Ovary (tissue), 9 donors: ENCODE data around the gene DOK3. TPM values are rescaled to one million over a fixed set of nuclear protein-coding genes. Genes with fewer than 3 reads are reported as not detected.
A peak's percentile ranks its signal among the peaks of the same experiment; 100 is the strongest.

Experiments
- DNase-seq, 5 donors: peaks; one replicate each; pipeline ENCODE4 v3.0.0-alpha.2; 2019 to 2020
- H3K27ac ChIP-seq, 2 donors: fragments of 200-600 bp; one replicate each; pipeline versions ENCODE4 v1.5.1 to v1.8.0; 2019 to 2022
- H3K27me3 ChIP-seq: fragments of 200-600 bp; one replicate; pipeline ENCODE4 v1.8.0; 2022
- H3K36me3 ChIP-seq: fragments of 200-600 bp; sonication (generic); one replicate; pipeline ENCODE4 v1.5.1; 2019
- H3K4me1 ChIP-seq: one replicate; pipeline ENCODE4 v1.8.1; 2013; ENCODE audit warnings: mild to moderate bottlenecking, moderate library complexity; ENCODE audit not compliant: insufficient read depth
- H3K4me3 ChIP-seq: fragments of 200-600 bp; sonication (generic); one replicate; pipeline ENCODE4 v1.5.1; 2017
- H3K9me3 ChIP-seq, 2 donors: fragments of 200-600 bp in 1 of 2; sonication (generic) in 1 of 2; one replicate each; pipeline versions ENCODE4 v1.5.1 to v1.8.1; 2013 to 2019; ENCODE audit warnings: mild to moderate bottlenecking in 1 of 2, moderate library complexity in 1 of 2
- CTCF ChIP-seq, 3 donors: fragments of 450-650 bp in 2 of 3; fragments of 200-600 bp in 1 of 3; IDR thresholded peaks; one replicate each; pipeline versions ENCODE4 v1.5.1 to v1.8.0; 2016 to 2022; ENCODE audit warnings: antibody characterized with exemption in 3 of 3, mild to moderate bottlenecking in 1 of 3
- EP300 ChIP-seq: sonication (generic); formaldehyde crosslinking; IDR thresholded peaks from one replicate; pipeline ENCODE4 v1.6.1; 2017; ENCODE audit warnings: antibody characterized with exemption
- POLR2A ChIP-seq: fragments of 450-650 bp; IDR thresholded peaks from one replicate; pipeline ENCODE4 v1.6.1; 2017; ENCODE audit warnings: antibody characterized with exemption, mild to moderate bottlenecking, moderate library complexity
- WGBS, 3 donors: extraction: QIAGEN DNeasy Blood & Tissue Kit in 1 of 3; methylation state at CpG; one replicate each; pipeline versions ENCODE4 v1.1.5 to v1.1.7; 2013 to 2017; 5-methylcytosine and 5-hydroxymethylcytosine counted together
- intact Hi-C, 4 donors: fragments of 100-400 bp; cut with DNase I; formaldehyde crosslinking; loops; one replicate each; pipeline versions ENCODE4 v1.11.0 to v1.15.1; 2022 to 2023
- polyA plus RNA-seq, 2 donors: library from polyadenylated mRNA; stranded (reverse); fragments of 200-250 nt in 1 of 2; fragments of 350-450 nt in 1 of 2; fragmentation: Illumina TruSeq in 1 of 2; extraction: RNeasy Lipid Tissue Mini Kit (QIAGEN cat#74804) in 1 of 2; gene quantifications; one replicate each; pipeline ENCODE4 v1.2.3, GENCODE V29; 2013 to 2014
- total RNA-seq, 7 donors: library from RNA; depleted of rRNA in 2 of 7; stranded (reverse); fragments of >200 nt in 2 of 7; fragmentation: NEBNext Ultra II Directional in 3 of 7; extraction: Animal tissue kit (Norgen Biotek cat#: 25700) in 3 of 7; gene quantifications; one replicate each; pipeline versions ENCODE4 v1.1.0 to v1.2.4, GENCODE V29; 2016 to 2023
- donor health status: DM: no; HTN: no; CAD: no; lungs with moderate emphysema.
- donor health status: DM: no; HTN: no; CAD: no.
- donor health status: Bipolar disorder and iron deficiency.
- donor health status: DM: yes; HTN: yes; CAD: no.
- donor health status: DM: no; HTN: no; CAD: no.
- donor health status: DM: yes; HTN: yes; CAD: no.

DOK3 gene
- total and polyA plus RNA-seq, 9 donors: 1.3 to 7.2 (median 2.5) TPM

- intact Hi-C loops: no loop called here
- H3K27ac ChIP-seq: no peak overlapping the region
- H3K27me3 ChIP-seq: no peaks in the 10 kb centered on the region
- H3K4me1 ChIP-seq: peaks cover 12% of the 10 kb centered on the region
- H3K4me3 ChIP-seq: no peak overlapping the region
- WGBS, 3 donors: 78 to 92% (median 89%) methylated on average over 1 of the region's 1 CpG
- DNase-seq: no peak
- no peaks in the 10 kb centered on the region for H3K9me3 ChIP-seq
- TF ChIP-seq POLR2A (no peak), EP300 (no peak), CTCF (IDR thresholded peaks at IDR 0.05) (no peak)
- H3K36me3 ChIP-seq: no peaks in the 10 kb centered on the region
Measured at GRCh38 chr5:177550122-177550521, 40.5 kb upstream of the DOK3 start.

- intact Hi-C loops: no loop called here
- peaks cover 10% of the 10 kb centered on the region for H3K4me1 ChIP-seq
- no peak overlapping the region for H3K27ac ChIP-seq
- DNase-seq: no peak
- no peaks in the 10 kb centered on the region for H3K27me3 ChIP-seq
- no peaks in the 10 kb centered on the region for H3K36me3 ChIP-seq
- TF ChIP-seq EP300: no peak
- TF ChIP-seq POLR2A: no peak
- no peak for TF ChIP-seq CTCF (IDR thresholded peaks at IDR 0.05)
- H3K9me3 ChIP-seq: no peaks in the 10 kb centered on the region
- 67 to 74% (median 72%) methylated on average over 1 of the region's 1 CpG for WGBS, 3 donors
- no peak overlapping the region for H3K4me3 ChIP-seq
Measured at GRCh38 chr5:177548495-177548894, 38.9 kb upstream of the DOK3 start.

GRCh38 chr5:177547736-177548135 lies 38.1 kb upstream of the DOK3 start:
- Histone ChIP-seq H3K9me3 (no peaks in the 10 kb centered on the region), H3K27me3 (no peaks in the 10 kb centered on the region), H3K27ac (no peak overlapping the region), H3K36me3 (no peaks in the 10 kb centered on the region), H3K4me3 (no peak overlapping the region), H3K4me1 (peaks cover 6% of the 10 kb centered on the region)
- intact Hi-C loops: no loop called here
- TF ChIP-seq EP300 (no peak), POLR2A (no peak), CTCF (IDR thresholded peaks at IDR 0.05) (no peak)
- WGBS, 3 donors: 71 to 90% (median 77%) methylated on average over 3 of the region's 3 CpGs
- no peak for DNase-seq

GRCh38 chr5:177546258-177546741 lies 36.7 kb upstream of the DOK3 start:
- peak in 2 of 5 donors; percentile 36 to 60 for DNase-seq
- intact Hi-C loops: no loop called here
- Histone ChIP-seq H3K27ac (peak overlapping the region in 1 of 2 donors; percentile 2), H3K4me3 (no peak overlapping the region), H3K4me1 (peaks cover 6% of the 10 kb centered on the region), H3K27me3 (no peaks in the 10 kb centered on the region), H3K9me3 (no peaks in the 10 kb centered on the region), H3K36me3 (no peaks in the 10 kb centered on the region)
- TF ChIP-seq POLR2A: no peak
- no peak for TF ChIP-seq CTCF (IDR thresholded peaks at IDR 0.05)
- no peak for TF ChIP-seq EP300
- WGBS, 3 donors: 17 to 28% (median 27%) methylated on average over 1 of the region's 1 CpG
